Measurements from ENCODE around the gene PBX1. TPM values are rescaled to one million over a fixed set of nuclear protein-coding genes. Genes with fewer than 3 reads are reported as not detected.

PBX1 gene
- total RNA-seq, 4 donors from 2014 or later, result 15.2 to 48.6 (median 23.5) TPM

DNA sequence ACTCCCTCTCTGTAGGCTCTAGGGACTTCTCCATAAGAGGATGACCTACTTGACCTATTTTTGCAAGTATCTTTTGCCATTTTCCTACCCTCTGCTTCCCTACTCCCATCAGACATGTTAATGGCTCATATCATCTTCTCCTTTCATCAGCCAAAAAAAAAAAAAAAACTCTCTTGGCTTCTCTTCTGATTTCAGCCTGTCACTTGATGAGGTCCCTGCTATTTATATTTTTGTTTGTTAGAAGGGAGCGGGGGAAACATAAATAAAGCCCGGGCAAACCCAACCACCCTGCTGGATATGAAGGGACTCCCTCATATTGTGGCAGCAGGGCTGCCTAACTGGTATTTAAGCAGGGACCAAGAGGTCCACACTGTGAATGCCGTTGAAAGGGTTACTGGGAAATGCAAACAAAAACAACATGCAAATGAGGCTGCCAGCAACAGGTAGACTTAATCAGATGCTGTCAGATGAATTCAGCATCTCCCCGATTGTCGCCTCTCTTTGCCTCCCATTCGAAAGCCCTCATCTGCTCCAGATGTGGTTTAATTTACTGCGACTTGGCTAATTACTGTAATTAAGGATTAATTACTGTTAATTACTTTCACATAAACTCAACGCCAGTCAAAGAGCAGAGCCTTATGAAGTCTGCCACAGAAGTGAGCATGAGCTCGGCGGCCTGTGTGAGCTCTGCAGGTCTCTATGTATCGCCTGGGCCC lies 172.3 kb downstream of the PBX1 start:
- Histone ChIP-seq H3K27me3 (no peaks in the 10 kb centered on the region), H3K36me3 (no peaks in the 10 kb centered on the region), H3K4me3 (no peak overlapping the region), H3K27ac (no peak overlapping the region), H3K4me1 (peaks cover 0 to 15% (median 3%) of the 10 kb centered on the region in 3 donors), H3K9me3 (no peaks in the 10 kb centered on the region)
- TF ChIP-seq POLR2A (IDR thresholded peaks at IDR 0.05), result no peak
- TF ChIP-seq CTCF (IDR thresholded peaks at IDR 0.05), result no peak
- no peak for DNase-seq
- intact Hi-C loops (cut with DNase I), result no loop called here
- WGBS, 2 donors, result 86 to 90% methylated on average over 11 of the region's 11 CpGs

DNA sequence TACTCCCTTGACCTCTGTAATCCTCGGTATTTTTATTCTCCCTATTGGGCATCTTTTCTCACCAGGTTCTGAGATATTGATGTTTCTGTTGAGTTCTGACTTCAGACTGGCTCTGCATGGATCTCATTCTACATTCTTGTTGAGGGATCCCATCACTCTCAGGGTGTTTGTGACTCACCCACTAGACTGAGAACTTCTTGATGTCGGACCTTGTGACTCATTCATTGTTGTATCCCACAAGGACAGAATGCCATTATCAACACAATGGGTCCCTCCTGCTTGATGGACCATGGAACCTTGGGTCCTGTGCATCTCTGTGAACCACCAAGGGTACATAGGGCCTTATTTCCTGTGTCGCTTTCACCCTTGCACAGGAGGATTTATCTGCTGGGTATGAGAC lies 174.1 kb downstream of the PBX1 start:
- WGBS, 2 donors, result 69 to 71% methylated on average over 3 of the region's 3 CpGs
- no peak for DNase-seq
- Histone ChIP-seq H3K27ac (no peak overlapping the region), H3K36me3 (no peaks in the 10 kb centered on the region), H3K4me1 (peaks cover 0 to 8% (median 0%) of the 10 kb centered on the region in 3 donors), H3K9me3 (no peaks in the 10 kb centered on the region), H3K27me3 (no peaks in the 10 kb centered on the region), H3K4me3 (no peak overlapping the region)
- TF ChIP-seq POLR2A (IDR thresholded peaks at IDR 0.05) (no peak), CTCF (IDR thresholded peaks at IDR 0.05) (no peak)
- intact Hi-C loops (cut with DNase I), result no loop called here

- no peak overlapping the region for H3K4me3 ChIP-seq
- H3K36me3 ChIP-seq, result no peaks in the 10 kb centered on the region
- H3K27ac ChIP-seq, result no peak overlapping the region
- no peak for TF ChIP-seq POLR2A (IDR thresholded peaks at IDR 0.05)
- no peaks in the 10 kb centered on the region for H3K27me3 ChIP-seq
- H3K4me1 ChIP-seq, result peaks cover 0 to 8% (median 0%) of the 10 kb centered on the region in 3 donors
- intact Hi-C loops (cut with DNase I), result no loop called here
- DNase-seq, result no peak
- WGBS, 2 donors, result 90 to 94% methylated on average over 4 of the region's 4 CpGs
- no peaks in the 10 kb centered on the region for H3K9me3 ChIP-seq
These were observed 174.8 kb downstream of the PBX1 start for GRCh38 chr1:164733734-164734133.

GRCh38 chr1:164735315-164736052 lies 176.5 kb downstream of the PBX1 start:
- Histone ChIP-seq H3K36me3 (no peaks in the 10 kb centered on the region), H3K4me1 (peaks cover 0 to 8% (median 0%) of the 10 kb centered on the region in 3 donors), H3K27ac (no peak overlapping the region), H3K4me3 (no peak overlapping the region), H3K27me3 (no peaks in the 10 kb centered on the region), H3K9me3 (no peaks in the 10 kb centered on the region)
- TF ChIP-seq CTCF (IDR thresholded peaks at IDR 0.05) (no peak), POLR2A (IDR thresholded peaks at IDR 0.05) (no peak)
- intact Hi-C loops (cut with DNase I), result no loop called here
- no peak for DNase-seq
- 80 to 84% methylated on average over 7 of the region's 7 CpGs for WGBS, 2 donors

- Histone ChIP-seq H3K27me3 (no peaks in the 10 kb centered on the region), H3K9me3 (no peaks in the 10 kb centered on the region), H3K4me1 (peaks cover 0 to 8% (median 0%) of the 10 kb centered on the region in 3 donors), H3K36me3 (no peaks in the 10 kb centered on the region), H3K27ac (no peak overlapping the region), H3K4me3 (no peak overlapping the region)
- WGBS, 2 donors, result 92 to 99% methylated on average over 8 of the region's 8 CpGs
- DNase-seq, result no peak
- intact Hi-C loops (cut with DNase I), result no loop called here
- TF ChIP-seq POLR2A (IDR thresholded peaks at IDR 0.05) (no peak), CTCF (IDR thresholded peaks at IDR 0.05) (no peak)
These were observed 177.2 kb downstream of the PBX1 start for GRCh38 chr1:164736137-164736536.

Measured in esophagus squamous epithelium (tissue), 5 donors.